IPS DF 4.7 (cell line): ENCODE measurements around the gene HS6ST1.

ENCODE experiments used
- DNase-seq: peaks from one replicate; pipeline ENCODE4 v3.0.0-alpha.2; 2013; ENCODE audit warnings: low spot score; ENCODE audit errors: extremely low read depth

The HS6ST1 gene

DNA sequence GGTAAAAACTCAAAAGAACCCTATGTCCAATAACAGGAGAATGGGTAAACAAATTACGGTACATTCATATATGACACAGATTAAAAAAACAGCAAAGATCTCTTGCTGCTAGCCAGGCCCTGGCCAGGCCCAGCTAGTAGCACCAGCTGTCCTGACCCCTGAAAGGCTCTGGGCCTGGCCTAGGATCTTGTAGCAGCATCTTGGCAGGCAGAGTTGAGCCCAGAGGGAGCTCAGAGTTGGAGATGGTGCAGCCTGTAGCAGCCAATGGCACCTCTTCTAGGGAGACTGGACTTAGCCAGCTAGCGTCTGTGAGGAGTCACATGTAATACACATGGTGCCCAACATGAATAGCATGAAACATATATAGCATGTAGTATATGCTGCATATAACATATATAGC, 69.1 kb downstream of the HS6ST1 start:
- no peak for DNase-seq

DNA sequence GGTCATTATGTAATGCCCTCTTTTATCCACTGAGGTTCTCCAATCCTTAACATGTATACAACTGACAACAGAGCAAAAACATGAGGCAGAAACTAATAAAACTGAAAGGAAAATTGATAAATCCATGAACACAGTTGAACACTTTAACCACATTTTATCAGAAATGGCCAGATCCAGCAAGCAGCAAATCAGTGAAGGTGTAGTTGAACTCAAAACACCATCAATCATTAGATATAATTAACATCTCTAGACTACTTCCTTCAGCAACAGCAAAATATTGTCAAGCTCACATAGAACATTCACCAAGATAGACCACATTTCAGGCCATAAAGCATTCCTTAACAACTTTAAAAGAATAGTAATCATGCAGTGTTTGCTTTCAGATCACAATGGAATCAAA, 72.9 kb downstream of the HS6ST1 start:
- no peak for DNase-seq

DNA sequence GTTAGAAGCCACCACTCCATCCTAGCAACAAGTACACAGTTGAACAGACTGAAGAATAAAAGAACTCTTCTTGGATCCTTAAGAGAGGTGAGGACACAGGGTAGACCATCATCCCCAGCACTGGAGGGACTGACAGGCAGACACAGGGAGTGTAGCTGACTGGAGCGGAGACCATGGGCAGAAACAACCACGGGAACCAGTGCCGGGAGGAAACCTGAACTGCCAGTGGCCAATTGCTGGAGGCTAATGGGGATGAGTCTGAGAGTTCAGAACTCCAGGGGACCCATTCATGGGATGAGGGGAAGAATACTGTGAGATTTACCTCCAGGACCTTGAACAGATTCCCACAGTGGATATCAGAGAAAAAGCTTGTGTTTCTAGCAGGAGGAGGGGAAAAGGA, 76.8 kb downstream of the HS6ST1 start:
- no peak for DNase-seq

DNA sequence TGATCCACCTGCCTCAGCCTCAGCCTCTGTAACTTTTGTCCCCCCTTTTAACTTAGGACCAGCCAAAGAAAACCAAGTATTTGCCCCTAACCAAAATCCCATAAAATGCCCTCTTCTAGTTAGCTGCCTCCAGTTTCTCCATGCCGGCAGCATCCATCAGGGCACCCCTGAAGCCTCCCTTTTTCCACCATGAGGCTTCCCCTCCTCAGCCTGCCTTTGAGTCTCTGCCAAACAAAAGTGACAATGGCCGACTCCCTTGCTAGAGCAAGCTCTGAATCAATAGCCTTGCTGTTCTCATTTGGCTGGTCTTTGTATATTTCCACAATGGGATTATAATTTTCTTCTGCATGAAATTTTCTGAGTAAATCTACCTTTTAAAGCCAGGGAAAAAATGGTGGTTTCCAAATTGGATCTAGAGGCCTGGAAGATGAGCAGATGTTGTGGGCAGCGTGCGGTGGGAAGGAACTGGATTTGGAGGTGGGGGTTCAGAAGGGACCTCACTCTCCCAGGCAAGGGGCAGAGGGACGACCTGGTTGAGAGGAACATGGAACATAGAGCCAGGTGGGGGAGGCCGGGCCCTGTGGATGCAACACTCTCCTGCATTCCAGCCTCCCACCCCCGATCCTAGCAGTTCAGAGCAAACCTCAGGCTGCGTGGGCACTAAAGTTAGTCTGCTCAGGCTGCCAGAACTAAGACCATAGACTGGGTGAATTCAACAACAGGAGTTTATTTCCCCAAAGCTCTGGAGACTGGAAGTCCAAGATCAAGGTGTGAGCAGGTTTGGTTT, 80.6 kb downstream of the HS6ST1 start:
- no peak for DNase-seq

DNA sequence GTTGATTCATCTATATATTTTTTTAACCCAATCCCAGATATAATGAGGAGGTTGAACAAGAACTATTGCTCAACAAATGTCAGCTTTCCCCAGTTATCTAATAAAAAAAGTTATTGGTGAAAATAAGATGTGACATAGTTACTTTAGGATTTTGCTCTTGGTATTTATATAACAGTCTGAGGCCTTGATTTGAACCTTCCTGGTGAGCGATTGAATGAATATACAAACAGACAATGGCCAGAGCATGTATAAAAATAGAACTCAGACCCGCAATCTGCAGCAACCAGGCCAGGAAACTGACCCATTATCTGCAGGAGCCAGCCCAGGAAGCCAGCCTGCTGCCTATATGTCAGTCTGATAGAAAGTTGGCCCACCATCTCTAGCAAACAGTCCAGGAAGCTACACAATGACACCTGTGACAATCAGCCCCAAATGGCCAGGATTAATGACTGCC, 81.6 kb downstream of the HS6ST1 start:
- DNase-seq = no peak

DNA sequence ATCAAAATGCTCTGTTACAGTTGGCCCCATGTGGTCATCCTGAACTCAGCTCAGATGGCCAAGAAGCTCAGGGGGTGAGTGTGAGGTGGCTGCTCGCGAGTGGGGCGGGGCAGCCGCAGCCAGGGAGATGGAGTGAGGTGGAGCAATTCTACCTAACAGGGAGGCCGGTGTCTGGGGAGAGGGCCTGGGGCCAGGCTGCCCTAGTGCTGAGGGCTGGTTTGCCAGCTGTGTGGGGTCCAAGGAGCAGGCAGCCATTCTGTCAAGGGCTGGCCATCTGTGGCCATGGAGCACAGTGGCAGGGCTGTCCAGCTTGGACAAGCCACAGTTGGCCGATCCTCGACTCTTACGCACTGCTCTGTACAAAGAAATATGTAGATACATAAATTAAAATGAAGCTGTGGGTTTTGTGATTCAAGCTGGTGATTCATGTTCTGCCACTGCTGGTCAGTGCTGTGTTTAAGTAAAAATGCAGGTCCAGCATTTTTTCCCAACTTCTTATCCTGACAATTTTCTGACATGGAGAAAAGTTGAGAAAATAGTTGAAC, 82.1 kb downstream of the HS6ST1 start:
- DNase-seq = no peak

DNA sequence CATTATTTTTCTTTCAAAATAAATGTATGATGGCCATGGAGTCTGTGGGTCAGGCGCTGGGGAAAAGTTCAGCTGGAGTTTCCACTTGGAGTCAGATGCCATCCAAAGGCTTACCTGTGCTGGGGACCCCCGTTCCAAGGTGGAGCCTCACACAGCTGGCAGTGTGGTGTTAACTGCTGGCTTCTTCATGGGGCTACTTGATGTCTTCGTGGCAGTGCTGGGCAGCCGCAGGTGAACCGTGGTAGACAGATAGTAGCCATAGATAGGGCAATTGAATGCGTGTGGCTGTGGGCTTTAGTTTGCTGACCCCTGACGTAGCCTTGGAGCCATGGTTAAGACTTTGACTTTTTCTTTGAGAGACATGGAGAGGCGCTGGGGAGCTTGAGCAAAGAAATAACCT, 83.1 kb downstream of the HS6ST1 start:
- DNase-seq = no peak

DNA sequence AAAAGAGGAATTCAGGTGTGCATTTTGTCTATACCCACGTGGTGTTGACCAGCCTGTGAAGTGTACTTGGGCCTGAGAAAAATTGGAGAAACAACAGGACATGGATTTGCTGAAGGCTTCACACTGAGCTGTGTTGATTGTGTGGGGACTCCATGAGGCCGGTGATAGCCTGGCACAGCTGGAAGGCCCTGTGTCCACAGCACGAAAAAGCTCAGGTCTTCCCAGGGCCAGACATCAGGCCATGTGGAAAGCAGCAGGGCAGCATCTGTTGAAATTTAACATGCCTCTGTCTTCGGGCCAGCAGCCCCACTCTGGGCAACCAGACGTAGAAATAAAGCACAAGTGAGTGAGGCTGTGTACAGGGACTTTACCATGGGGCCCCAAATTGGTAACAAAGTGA, 84.1 kb downstream of the HS6ST1 start:
- no peak for DNase-seq

DNA sequence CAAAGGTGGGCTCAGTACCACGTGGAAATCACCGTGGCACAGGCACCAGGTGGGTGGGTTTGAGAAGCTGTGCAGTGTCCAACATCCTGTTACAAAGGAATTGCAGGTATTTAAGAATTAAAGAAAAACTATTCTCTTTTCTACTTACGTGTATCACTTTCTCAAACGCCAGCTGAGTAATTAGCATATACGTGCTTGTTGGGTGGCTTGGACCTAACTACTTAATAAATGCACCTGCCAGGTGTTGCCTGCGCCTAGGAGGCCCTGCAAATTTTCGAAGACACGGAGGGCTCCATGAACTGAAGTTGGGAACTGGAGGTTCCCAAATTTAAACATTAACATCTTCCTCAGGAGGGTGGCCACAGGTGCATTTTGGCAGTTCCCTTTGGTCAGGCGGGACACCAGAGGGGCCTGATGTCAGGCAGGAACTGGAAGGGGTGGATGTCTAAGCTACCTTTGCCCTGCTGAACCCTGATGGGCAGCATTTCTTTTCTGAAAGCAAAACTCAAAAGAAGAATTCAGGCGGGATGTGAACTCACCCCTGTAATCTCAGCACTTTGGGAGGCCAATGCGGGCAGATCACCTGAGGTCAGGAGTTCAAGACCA, 84.8 kb downstream of the HS6ST1 start:
- no peak for DNase-seq

DNA sequence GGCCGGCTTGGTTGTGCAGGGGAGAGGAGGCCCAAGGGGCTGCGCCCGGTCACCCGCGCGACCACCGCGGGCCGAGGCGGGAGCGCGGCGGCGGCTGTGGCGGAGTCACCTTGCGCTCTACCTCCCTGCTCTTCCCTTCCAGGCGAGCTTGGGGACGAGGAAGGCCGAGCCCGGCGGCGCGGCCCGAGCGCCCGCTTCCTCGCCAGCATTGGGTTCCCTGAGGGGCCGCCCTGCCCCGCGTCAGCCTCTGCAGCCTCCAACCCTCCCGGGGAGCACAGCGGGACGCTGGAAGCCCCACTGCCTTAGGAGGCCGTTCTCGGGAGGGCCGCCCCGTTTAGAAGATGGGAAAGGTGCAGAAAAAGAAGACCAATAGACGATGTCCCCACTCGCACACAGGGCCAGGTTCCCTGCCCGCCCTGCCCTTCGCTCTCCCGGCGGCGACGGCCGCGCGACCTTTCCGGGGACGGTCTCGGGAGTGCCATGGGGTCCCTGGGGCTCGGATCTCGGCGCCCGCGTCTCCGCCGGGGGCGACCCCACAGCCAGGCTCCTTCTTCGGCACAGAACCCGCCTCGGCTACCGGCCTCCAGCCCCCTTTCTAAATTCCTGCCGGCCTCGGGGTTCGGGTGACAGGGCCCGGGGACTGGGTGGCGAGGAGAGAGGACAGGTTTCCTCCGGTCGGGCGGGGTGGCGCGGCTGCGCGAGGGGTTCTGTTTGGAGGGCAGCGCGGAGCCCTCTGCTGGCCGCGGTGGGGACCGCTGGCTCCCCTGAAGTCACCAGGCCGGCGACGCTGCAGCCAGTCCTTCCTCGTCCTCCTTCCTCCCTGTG, 85.5 kb downstream of the HS6ST1 start:
- peak; percentile 44 for DNase-seq

DNA sequence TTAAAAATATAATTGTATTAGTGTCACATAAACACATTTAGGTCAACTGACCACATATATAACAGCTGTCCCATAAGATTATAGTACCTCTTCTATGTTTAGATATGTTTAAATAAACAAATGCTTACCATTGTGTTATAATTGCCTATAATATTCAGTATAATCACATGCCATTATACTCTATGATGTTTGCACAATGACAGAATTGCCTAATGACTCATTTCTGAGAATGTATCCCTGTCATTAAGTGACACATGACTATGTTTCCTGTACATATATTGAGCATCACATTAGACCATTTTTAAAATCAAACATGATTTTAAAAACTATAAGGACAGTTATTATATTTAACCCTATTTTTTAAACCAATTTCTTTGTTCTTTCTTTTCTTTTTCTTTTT, 89.8 kb downstream of the HS6ST1 start:
- no peak for DNase-seq

DNA sequence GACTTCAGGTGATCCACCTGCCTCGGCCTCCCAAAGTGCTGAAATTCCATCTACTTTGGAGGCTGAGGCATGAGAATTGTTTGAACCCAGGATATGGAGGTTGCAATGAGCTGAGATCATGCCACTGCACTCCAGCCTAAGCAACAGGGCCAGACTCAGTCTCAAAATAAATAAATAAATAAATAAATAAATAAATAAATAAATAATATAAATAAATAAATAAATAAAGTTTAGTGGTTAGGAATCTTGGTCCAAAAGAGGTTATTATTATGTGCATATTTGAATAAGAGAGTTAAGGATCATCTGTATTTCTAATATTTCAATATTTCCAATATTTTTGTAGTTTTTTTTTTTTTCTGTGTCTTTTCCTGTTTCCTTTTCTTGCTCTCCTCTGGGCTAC, 90.8 kb downstream of the HS6ST1 start:
- no peak for DNase-seq

DNA sequence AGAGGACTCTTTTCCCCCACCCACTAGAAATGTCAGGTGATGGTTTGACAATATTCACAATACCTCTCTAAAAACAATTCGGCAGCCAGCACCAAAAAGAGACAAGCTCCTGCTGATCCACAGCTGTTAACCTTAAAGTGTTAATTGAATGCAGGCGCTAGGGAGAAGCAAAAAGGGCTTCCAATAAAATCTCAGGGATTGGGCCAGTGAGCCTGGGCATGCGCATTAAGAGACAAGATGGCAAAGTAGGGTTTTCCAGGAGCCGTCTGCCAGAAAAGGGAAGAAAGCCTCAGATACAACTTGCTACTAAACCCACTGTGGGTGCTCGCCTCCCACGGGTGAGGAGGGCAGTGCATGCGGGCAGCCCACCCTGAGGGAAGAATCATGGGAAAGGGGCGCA, 98.8 kb downstream of the HS6ST1 start:
- no peak for DNase-seq

DNA sequence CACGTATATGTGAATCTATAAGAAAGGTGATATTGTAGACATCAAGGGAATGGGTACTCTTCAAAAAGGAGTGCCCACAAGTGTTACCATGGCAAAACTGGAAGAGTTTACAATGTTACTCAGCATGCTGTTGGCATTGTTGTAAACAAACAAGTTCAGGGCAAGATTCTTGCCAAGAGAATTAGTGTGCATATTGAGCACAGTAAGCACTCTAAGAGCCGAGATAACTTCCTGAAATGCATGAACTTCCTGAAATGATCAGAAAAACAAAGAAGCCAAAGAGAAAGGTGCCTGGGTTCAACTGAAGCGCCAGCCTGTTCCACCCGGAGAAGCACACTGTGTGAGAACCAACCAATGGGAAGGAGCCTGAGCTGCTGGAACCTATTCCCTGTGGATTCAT, 101.0 kb downstream of the HS6ST1 start:
- no peak for DNase-seq

DNA sequence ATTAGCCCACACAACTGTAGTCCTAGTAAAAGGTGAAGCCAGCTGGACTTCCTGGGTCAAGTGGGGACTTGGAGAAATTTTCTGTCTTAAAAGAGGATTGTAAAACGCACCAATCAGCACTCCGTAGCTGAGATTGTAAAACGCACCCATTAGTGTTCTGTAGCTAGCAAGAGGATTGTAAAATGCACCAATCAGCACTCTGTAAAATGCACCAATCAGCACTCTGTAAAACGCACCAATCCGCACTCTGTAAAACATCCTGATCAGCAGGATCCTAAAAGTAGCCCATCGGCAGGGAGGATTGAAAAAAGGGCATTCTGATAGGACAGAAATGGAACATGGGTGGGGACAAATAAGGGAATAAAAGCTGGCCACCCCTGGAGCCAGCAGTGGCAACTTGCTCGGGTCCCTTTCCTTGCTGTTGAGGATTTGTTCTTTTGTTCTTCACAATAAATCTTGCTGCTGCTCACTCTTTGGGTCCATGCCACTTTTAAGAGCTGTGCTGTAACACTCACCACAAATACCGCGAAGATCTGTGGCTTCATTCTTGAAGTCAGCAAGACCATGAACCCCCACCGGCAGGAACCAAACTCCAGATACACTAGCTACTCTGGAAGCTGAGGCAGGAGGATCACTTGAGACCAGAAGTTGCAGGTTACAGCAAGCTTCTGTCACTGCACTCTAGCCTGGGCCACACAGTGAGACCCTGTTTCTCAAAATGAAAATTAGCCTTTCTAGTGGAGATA, 102.6 kb downstream of the HS6ST1 start:
- DNase-seq = no peak
